HepG2 (cell line): Measurements from ENCODE around the gene G6PC3. TPM values are rescaled to one million over a fixed set of nuclear protein-coding genes. Genes with fewer than 3 reads are reported as not detected.

Source experiments
- FOSL2 ChIP-seq: sonication (generic); formaldehyde crosslinking; IDR thresholded peaks from 2 replicates; pipeline ENCODE4 v1.4.0; 2020; ENCODE audit warnings: missing genetic modification reagents
- FOXA1 ChIP-seq, 2 experiments: fragments of 450-650 bp in 1 of 2; sonication (generic) in 1 of 2; formaldehyde crosslinking in 1 of 2; IDR thresholded peaks; 2 replicates each; pipeline versions ENCODE4 v1.4.0 to v1.6.1; 2016 to 2020; ENCODE audit warnings: missing genetic modification reagents in 1 of 2
- KLF6 ChIP-seq: IDR thresholded peaks from 2 replicates; pipeline ENCODE4 v1.8.0; 2016; ENCODE audit warnings: missing biosample characterization, missing genetic modification reagents
- MAFG ChIP-seq: sonication (generic); formaldehyde crosslinking; IDR thresholded peaks from 2 replicates; pipeline ENCODE4 v1.5.1; 2020; ENCODE audit warnings: mild to moderate bottlenecking, missing genetic modification reagents
- MXI1 ChIP-seq: IDR thresholded peaks from 3 replicates; pipeline ENCODE4 v1.6.1; 2012; ENCODE audit warnings: low read depth, low read length, inconsistent platforms, borderline replicate concordance
- NR2F2 ChIP-seq: IDR thresholded peaks from 2 replicates; pipeline ENCODE4 v1.6.1; 2012; ENCODE audit warnings: low read depth, inconsistent platforms, borderline replicate concordance
- RAD21 ChIP-seq: fragments of 450-650 bp; formaldehyde crosslinking; IDR thresholded peaks from 2 replicates; pipeline ENCODE4 v1.5.0; 2020; ENCODE audit warnings: mild to moderate bottlenecking
- RFX5 ChIP-seq: IDR thresholded peaks from 2 replicates; pipeline ENCODE4 v1.6.1; 2011; ENCODE audit warnings: low read depth, low read length, improper control_type of control experiment
- SIN3A ChIP-seq: IDR thresholded peaks from 2 replicates; pipeline ENCODE4 v1.6.1; 2011; ENCODE audit warnings: low read depth, mild to moderate bottlenecking, control low read depth, low read length, borderline replicate concordance
- SKI ChIP-seq: fragments of 450-650 bp; IDR thresholded peaks from one replicate; pipeline ENCODE4 v1.6.1; 2018; ENCODE audit warnings: mild to moderate bottlenecking; ENCODE audit not compliant: partially characterized antibody
- TEAD2 ChIP-seq: sonication (generic); formaldehyde crosslinking; IDR thresholded peaks from 2 replicates; pipeline ENCODE4 v1.9.0; 2021; ENCODE audit warnings: missing genetic modification reagents
- YY1 ChIP-seq: IDR thresholded peaks from 2 replicates; pipeline ENCODE4 v1.6.1; 2011; ENCODE audit warnings: low read length, low read depth, moderate library complexity, mild to moderate bottlenecking; ENCODE audit not compliant: insufficient read depth, insufficient replicate concordance
- ZNF333 ChIP-seq: sonication (generic); formaldehyde crosslinking; IDR thresholded peaks from 2 replicates; pipeline ENCODE4 v1.4.0; 2020; ENCODE audit warnings: mild to moderate bottlenecking, missing genetic modification reagents, borderline replicate concordance
- ZNF432 ChIP-seq: sonication (generic); formaldehyde crosslinking; IDR thresholded peaks from 2 replicates; pipeline ENCODE4 v1.5.0; 2020; ENCODE audit warnings: missing genetic modification reagents, mild to moderate bottlenecking, borderline replicate concordance
- ZNF577 ChIP-seq: sonication (generic); formaldehyde crosslinking; IDR thresholded peaks from 2 replicates; pipeline ENCODE4 v1.4.0; 2020; ENCODE audit warnings: mild to moderate bottlenecking, low read depth, missing genetic modification reagents, borderline replicate concordance
- polyA plus RNA-seq, 8 experiments: library from polyadenylated mRNA; depleted of rRNA in 3 of 8; stranded (reverse) in 7 of 8; unstranded in 1 of 8; fragments of >200 nt; fragmentation: Illumina TruSeq in 4 of 8; extraction: Trizol in 4 of 8; gene quantifications; 2 replicates each; pipeline versions ENCODE4 v1.2.1 to v1.2.3, GENCODE V29; 2011 to 2016; ENCODE audit warnings: low read depth in 4 of 8, missing spikeins in 1 of 8, mixed read lengths in 1 of 8; ENCODE audit not compliant: insufficient read depth in 1 of 8
- total RNA-seq, 5 experiments: library from RNA; depleted of rRNA; stranded (reverse); fragments of >200 nt; fragmentation: Illumina TruSeq; extraction: Trizol; gene quantifications; 2 replicates each; pipeline ENCODE4 v1.2.3, GENCODE V29; 2016; ENCODE audit warnings: low read depth in 1 of 5
- TF ChIP-seq, protein P1 (sequence below), 2 experiments: sonication (generic) in 1 of 2; formaldehyde crosslinking in 1 of 2; IDR thresholded peaks; 2 replicates each; pipeline versions ENCODE4 v1.5.1 to v1.6.1; 2011 to 2020; ENCODE audit warnings: borderline replicate concordance in 1 of 2, low read depth in 1 of 2, low read length in 1 of 2, mild to moderate bottlenecking in 1 of 2, missing genetic modification reagents in 1 of 2, moderate library complexity in 1 of 2
- TF ChIP-seq, protein P2 (sequence below): sonication (generic); formaldehyde crosslinking; IDR thresholded peaks from 2 replicates; pipeline ENCODE4 v1.9.0; 2021; ENCODE audit warnings: missing genetic modification reagents, mild to moderate bottlenecking, borderline replicate concordance
- TF ChIP-seq, protein P3 (sequence below): sonication (generic); formaldehyde crosslinking; IDR thresholded peaks from 2 replicates; pipeline ENCODE4 v1.9.0; 2021; ENCODE audit warnings: mild to moderate bottlenecking, missing genetic modification reagents

G6PC3 gene
- total and polyA plus RNA-seq, 2 of the 13 experiments (the other 11 are each of a cell fraction or from before 2014, with no cell fraction given): 38.5 to 75.8 TPM

DNA sequence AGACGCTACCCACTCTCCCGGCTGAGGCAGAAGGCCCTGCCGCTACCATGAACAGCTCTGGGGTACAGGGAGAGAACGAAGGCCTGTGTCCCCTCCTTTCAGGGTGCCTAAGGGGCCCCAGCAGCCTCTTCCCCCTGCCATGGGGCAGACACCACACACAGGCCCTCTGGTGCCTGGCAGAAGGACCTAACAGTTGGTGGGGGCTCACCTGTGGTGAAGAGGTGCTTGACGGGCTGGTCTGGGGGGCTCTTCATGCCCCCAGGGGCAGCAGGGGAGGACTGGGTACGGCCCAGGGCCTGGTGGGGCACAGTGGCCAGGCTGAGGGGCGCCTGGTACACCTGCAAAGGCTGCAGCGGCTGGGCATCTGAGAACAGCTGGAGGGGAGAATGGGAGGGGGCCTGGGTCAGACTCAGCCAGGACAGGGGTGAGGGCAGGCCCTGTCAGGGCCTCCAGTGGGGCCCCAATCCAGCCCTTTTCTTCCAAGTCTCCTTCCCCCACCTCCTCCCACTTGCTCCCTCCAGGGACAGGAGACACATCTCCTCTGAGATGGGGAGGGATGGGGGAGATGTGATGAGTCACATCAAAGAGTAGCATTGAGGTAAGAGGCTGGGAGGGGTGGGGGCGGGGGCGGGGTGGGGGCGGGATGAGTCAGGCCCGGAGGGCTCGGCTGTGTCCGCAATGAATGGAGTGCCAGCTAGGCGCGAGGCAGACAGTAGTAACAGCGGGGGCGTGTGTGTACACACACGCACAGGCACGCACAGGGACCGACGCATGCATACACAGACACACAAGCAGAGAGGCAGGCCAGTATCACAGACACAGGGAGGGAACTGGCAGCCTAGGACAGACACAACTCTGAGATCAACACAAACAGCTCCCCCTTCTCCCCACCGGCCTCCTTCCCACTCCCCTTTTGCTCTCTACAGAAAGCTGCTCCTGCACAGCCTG lies 16.1 kb downstream of the G6PC3 start (continued):
- TF ChIP-seq, protein P1, sequence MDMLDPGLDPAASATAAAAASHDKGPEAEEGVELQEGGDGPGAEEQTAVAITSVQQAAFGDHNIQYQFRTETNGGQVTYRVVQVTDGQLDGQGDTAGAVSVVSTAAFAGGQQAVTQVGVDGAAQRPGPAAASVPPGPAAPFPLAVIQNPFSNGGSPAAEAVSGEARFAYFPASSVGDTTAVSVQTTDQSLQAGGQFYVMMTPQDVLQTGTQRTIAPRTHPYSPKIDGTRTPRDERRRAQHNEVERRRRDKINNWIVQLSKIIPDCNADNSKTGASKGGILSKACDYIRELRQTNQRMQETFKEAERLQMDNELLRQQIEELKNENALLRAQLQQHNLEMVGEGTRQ (IDR thresholded peaks at IDR 0.05; ENCODE audit: low read depth, low read length): no peak
- TF ChIP-seq, protein P1 (CRISPR knock-in tag; IDR thresholded peaks at IDR 0.05; ENCODE audit: borderline replicate concordance): no peak
- TF ChIP-seq FOXA1 (IDR thresholded peaks at IDR 0.05) (no peak), FOXA1 (CRISPR knock-in tag; IDR thresholded peaks at IDR 0.05) (peak; percentile 93), NR2F2 (no peak), SKI (peak; percentile 57), ZNF577 (CRISPR knock-in tag) (no peak), KLF6 (CRISPR knock-in tag) (no peak), TEAD2 (CRISPR knock-in tag) (no peak), RAD21 (CRISPR knock-in tag) (0 out of 2 replicates have a peak, but pooled peaks have one; percentile 22), ZNF333 (CRISPR knock-in tag) (no peak), MXI1 (peak; percentile 67; the same call in 1 of the 3 replicates), MAFG (CRISPR knock-in tag) (no peak), RFX5 (no peak), YY1 (no peak), ZNF432 (no peak), FOSL2 (CRISPR knock-in tag) (peak; percentile 84), SIN3A (peak; percentile 56; the same call in 1 of the 2 replicates)
- TF ChIP-seq, protein P2, sequence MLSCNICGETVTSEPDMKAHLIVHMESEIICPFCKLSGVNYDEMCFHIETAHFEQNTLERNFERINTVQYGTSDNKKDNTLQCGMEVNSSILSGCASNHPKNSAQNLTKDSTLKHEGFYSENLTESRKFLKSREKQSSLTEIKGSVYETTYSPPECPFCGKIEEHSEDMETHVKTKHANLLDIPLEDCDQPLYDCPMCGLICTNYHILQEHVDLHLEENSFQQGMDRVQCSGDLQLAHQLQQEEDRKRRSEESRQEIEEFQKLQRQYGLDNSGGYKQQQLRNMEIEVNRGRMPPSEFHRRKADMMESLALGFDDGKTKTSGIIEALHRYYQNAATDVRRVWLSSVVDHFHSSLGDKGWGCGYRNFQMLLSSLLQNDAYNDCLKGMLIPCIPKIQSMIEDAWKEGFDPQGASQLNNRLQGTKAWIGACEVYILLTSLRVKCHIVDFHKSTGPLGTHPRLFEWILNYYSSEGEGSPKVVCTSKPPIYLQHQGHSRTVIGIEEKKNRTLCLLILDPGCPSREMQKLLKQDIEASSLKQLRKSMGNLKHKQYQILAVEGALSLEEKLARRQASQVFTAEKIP (CRISPR knock-in tag): no peak
- TF ChIP-seq, protein P3, sequence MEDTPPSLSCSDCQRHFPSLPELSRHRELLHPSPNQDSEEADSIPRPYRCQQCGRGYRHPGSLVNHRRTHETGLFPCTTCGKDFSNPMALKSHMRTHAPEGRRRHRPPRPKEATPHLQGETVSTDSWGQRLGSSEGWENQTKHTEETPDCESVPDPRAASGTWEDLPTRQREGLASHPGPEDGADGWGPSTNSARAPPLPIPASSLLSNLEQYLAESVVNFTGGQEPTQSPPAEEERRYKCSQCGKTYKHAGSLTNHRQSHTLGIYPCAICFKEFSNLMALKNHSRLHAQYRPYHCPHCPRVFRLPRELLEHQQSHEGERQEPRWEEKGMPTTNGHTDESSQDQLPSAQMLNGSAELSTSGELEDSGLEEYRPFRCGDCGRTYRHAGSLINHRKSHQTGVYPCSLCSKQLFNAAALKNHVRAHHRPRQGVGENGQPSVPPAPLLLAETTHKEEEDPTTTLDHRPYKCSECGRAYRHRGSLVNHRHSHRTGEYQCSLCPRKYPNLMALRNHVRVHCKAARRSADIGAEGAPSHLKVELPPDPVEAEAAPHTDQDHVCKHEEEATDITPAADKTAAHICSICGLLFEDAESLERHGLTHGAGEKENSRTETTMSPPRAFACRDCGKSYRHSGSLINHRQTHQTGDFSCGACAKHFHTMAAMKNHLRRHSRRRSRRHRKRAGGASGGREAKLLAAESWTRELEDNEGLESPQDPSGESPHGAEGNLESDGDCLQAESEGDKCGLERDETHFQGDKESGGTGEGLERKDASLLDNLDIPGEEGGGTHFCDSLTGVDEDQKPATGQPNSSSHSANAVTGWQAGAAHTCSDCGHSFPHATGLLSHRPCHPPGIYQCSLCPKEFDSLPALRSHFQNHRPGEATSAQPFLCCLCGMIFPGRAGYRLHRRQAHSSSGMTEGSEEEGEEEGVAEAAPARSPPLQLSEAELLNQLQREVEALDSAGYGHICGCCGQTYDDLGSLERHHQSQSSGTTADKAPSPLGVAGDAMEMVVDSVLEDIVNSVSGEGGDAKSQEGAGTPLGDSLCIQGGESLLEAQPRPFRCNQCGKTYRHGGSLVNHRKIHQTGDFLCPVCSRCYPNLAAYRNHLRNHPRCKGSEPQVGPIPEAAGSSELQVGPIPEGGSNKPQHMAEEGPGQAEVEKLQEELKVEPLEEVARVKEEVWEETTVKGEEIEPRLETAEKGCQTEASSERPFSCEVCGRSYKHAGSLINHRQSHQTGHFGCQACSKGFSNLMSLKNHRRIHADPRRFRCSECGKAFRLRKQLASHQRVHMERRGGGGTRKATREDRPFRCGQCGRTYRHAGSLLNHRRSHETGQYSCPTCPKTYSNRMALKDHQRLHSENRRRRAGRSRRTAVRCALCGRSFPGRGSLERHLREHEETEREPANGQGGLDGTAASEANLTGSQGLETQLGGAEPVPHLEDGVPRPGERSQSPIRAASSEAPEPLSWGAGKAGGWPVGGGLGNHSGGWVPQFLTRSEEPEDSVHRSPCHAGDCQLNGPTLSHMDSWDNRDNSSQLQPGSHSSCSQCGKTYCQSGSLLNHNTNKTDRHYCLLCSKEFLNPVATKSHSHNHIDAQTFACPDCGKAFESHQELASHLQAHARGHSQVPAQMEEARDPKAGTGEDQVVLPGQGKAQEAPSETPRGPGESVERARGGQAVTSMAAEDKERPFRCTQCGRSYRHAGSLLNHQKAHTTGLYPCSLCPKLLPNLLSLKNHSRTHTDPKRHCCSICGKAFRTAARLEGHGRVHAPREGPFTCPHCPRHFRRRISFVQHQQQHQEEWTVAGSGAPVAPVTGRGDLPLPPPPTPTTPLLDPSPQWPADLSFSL (CRISPR knock-in tag): peak; percentile 76
